Left lung (tissue), 10 donors: Measurements from ENCODE around the gene TMBIM4. TPM values are rescaled to one million over a fixed set of nuclear protein-coding genes. Genes with fewer than 3 reads are reported as not detected.

Experiments
- ATAC-seq: fragments of 200-7000 bp; cut with Tn5 transposase; one replicate; pipeline ENCODE4 v1.9.1; 2020; ENCODE audit warnings: moderate library complexity
- DNase-seq, 4 donors: peaks; one replicate each; pipeline ENCODE4 v3.0.0-alpha.2; 2013 to 2020
- H3K27ac ChIP-seq, 2 donors: fragments of 200-600 bp; sonication (generic) in 1 of 2; one replicate each; pipeline versions ENCODE4 v1.5.0 to v1.8.0; 2020 to 2021
- H3K27me3 ChIP-seq, 2 donors: fragments of 200-600 bp; sonication (generic) in 1 of 2; one replicate each; pipeline versions ENCODE4 v1.5.0 to v1.8.0; 2020 to 2021
- H3K36me3 ChIP-seq, 2 donors: fragments of 200-600 bp; sonication (generic) in 1 of 2; one replicate each; pipeline versions ENCODE4 v1.5.0 to v1.8.0; 2020 to 2021
- H3K4me1 ChIP-seq, 2 donors: fragments of 200-600 bp; one replicate each; pipeline ENCODE4 v1.8.0; 2021
- H3K4me3 ChIP-seq, 2 donors: fragments of 200-600 bp; sonication (generic) in 1 of 2; one replicate each; pipeline versions ENCODE4 v1.5.0 to v1.8.0; 2020 to 2021; ENCODE audit warnings: mild to moderate bottlenecking in 1 of 2
- H3K9me3 ChIP-seq, 2 donors: fragments of 200-600 bp; sonication (generic) in 1 of 2; one replicate each; pipeline versions ENCODE4 v1.5.0 to v1.8.0; 2020 to 2021
- CTCF ChIP-seq, 2 donors: fragments of 200-600 bp; sonication (generic) in 1 of 2; IDR thresholded peaks; one replicate each; pipeline versions ENCODE4 v1.5.0 to v1.8.0; 2021; ENCODE audit warnings: antibody characterized with exemption in 2 of 2
- intact Hi-C, 2 donors: fragments of 100-400 bp; cut with DNase I; formaldehyde crosslinking; loops; one replicate each; pipeline versions ENCODE4 v1.11.2 to v1.14.2; 2022
- polyA plus RNA-seq, 6 donors: library from polyadenylated mRNA; unstranded; fragments of 120-200 nt; gene quantifications; one replicate each; pipeline ENCODE4 v1.2.1, GENCODE V29; 2013; ENCODE audit not compliant: insufficient read length in 6 of 6
- total RNA-seq, 2 donors: library from RNA; stranded (reverse); fragmentation: NEBNext Ultra II Directional; extraction: Animal tissue kit (Norgen Biotek cat#: 25700); gene quantifications; one replicate each; pipeline ENCODE4 v1.2.1, GENCODE V29; 2021
- donor health status: DM: no; HTN: yes; CAD: no.
- donor health status: DM: no; HTN: no; CAD: no.

The TMBIM4 gene
- total and polyA plus RNA-seq, 8 donors: 106 to 152 (median 117) TPM

- Histone ChIP-seq H3K4me3 (no peak overlapping the region), H3K36me3 (peaks cover 0 to 30% of the 10 kb centered on the region in 2 donors), H3K27me3 (no peaks in the 10 kb centered on the region), H3K4me1 (peaks cover 0 to 82% of the 10 kb centered on the region in 2 donors), H3K27ac (peak overlapping the region in 1 of 2 donors; percentile 70), H3K9me3 (peaks cover 0 to 2% of the 10 kb centered on the region in 2 donors)
- no peak for DNase-seq
- intact Hi-C loops: no loop called here
- no peak for ATAC-seq
- no peak for TF ChIP-seq CTCF (IDR thresholded peaks at IDR 0.05)
Observed at GRCh38 chr12:66163289-66163688, 6.5 kb downstream of the TMBIM4 start.

GRCh38 chr12:66162701-66163100, 7.1 kb downstream of the TMBIM4 start:
- intact Hi-C loops: no loop called here
- Histone ChIP-seq H3K27ac (peak overlapping the region in 1 of 2 donors; percentile 70), H3K27me3 (no peaks in the 10 kb centered on the region), H3K36me3 (peaks cover 0 to 30% of the 10 kb centered on the region in 2 donors), H3K4me3 (no peak overlapping the region), H3K4me1 (peaks cover 0 to 77% of the 10 kb centered on the region in 2 donors), H3K9me3 (peaks cover 0 to 2% of the 10 kb centered on the region in 2 donors)
- ATAC-seq (no peak), DNase-seq (peak in 2 of 4 donors; percentile 26 to 33)
- TF ChIP-seq CTCF (IDR thresholded peaks at IDR 0.05): no peak

GRCh38 chr12:66160704-66161103, 9.1 kb downstream of the TMBIM4 start:
- TF ChIP-seq CTCF (IDR thresholded peaks at IDR 0.05): no peak
- ATAC-seq (no peak), DNase-seq (peak in 1 of 4 donors; percentile 76)
- Histone ChIP-seq H3K27ac (no peak overlapping the region), H3K36me3 (peaks cover 0 to 30% of the 10 kb centered on the region in 2 donors), H3K9me3 (peaks cover 0 to 2% of the 10 kb centered on the region in 2 donors), H3K4me3 (no peak overlapping the region), H3K27me3 (no peaks in the 10 kb centered on the region), H3K4me1 (peaks cover 0 to 70% of the 10 kb centered on the region in 2 donors)
- intact Hi-C loops: no loop called here

- no peak for DNase-seq
- Histone ChIP-seq H3K27me3 (no peaks in the 10 kb centered on the region), H3K9me3 (no peaks in the 10 kb centered on the region), H3K4me3 (no peak overlapping the region), H3K36me3 (peaks cover 0 to 25% of the 10 kb centered on the region in 2 donors), H3K4me1 (peaks cover 0 to 67% of the 10 kb centered on the region in 2 donors), H3K27ac (peak overlapping the region in 1 of 2 donors; percentile 40)
- TF ChIP-seq CTCF (IDR thresholded peaks at IDR 0.05): no peak
- peak; percentile 39 for ATAC-seq
- intact Hi-C loops: no loop called here
Observed at GRCh38 chr12:66159123-66159522, 10.7 kb downstream of the TMBIM4 start.

- intact Hi-C loops: no loop called here
- Histone ChIP-seq H3K4me3 (no peak overlapping the region), H3K4me1 (peaks cover 0 to 56% of the 10 kb centered on the region in 2 donors), H3K27ac (no peak overlapping the region), H3K36me3 (peaks cover 0 to 25% of the 10 kb centered on the region in 2 donors), H3K9me3 (no peaks in the 10 kb centered on the region), H3K27me3 (no peaks in the 10 kb centered on the region)
- DNase-seq (no peak), ATAC-seq (no peak)
- TF ChIP-seq CTCF (IDR thresholded peaks at IDR 0.05): no peak
Observed at GRCh38 chr12:66156654-66157053, 13.1 kb downstream of the TMBIM4 start.
